K562 (cell line): Measurements from ENCODE around the gene TMEM167B. TPM values are rescaled to one million over a fixed set of nuclear protein-coding genes. Genes with fewer than 3 reads are reported as not detected.

Experiments used
- CCNT2 ChIP-seq: IDR thresholded peaks from 2 replicates; pipeline ENCODE4 v1.6.1; 2011; ENCODE audit warnings: borderline replicate concordance, low read depth, mild to moderate bottlenecking, moderate library complexity, mixed read lengths, low read length; ENCODE audit not compliant: insufficient read length; ENCODE audit errors: extremely low read depth
- CEBPB ChIP-seq: fragments of 450-650 bp; IDR thresholded peaks from 2 replicates; pipeline ENCODE4 v1.6.1; 2016; ENCODE audit warnings: missing genetic modification characterization, missing compliant biosample characterization
- CTBP1 ChIP-seq: fragments of 450-650 bp; IDR thresholded peaks from 2 replicates; pipeline ENCODE4 v1.6.1; 2016; ENCODE audit warnings: borderline replicate concordance
- EP400 ChIP-seq: fragments of 450-650 bp; IDR thresholded peaks from 2 replicates; pipeline ENCODE4 v1.6.1; 2017; ENCODE audit warnings: antibody characterized with exemption, mild to moderate bottlenecking, moderate library complexity
- FOXJ3 ChIP-seq: sonication (generic); formaldehyde crosslinking; IDR thresholded peaks from 2 replicates; pipeline ENCODE4 v1.4.0; 2020; ENCODE audit warnings: mild to moderate bottlenecking, missing genetic modification reagents
- GABPA ChIP-seq: fragments of 200-800 bp; sonication (Bioruptor generic); conservative IDR thresholded peaks from 2 replicates; pipeline ENCODE4 v1.6.1; 2016; ENCODE audit warnings: low read depth, missing genetic modification characterization, missing compliant biosample characterization
- GATAD2A ChIP-seq: fragments of 450-650 bp; IDR thresholded peaks from 2 replicates; pipeline ENCODE4 v1.6.1; 2017
- HCFC1 ChIP-seq: IDR thresholded peaks from 2 replicates; pipeline ENCODE4 v1.6.1; 2012; ENCODE audit warnings: low read depth, low read length, improper control_type of control experiment
- HDAC1 ChIP-seq, 2 experiments: fragments of 450-650 bp; IDR thresholded peaks; 2 replicates each; pipeline ENCODE4 v1.6.1; 2016 to 2017; ENCODE audit warnings: inconsistent platforms in 1 of 2, mild to moderate bottlenecking in 1 of 2, moderate library complexity in 1 of 2
- ILF3 ChIP-seq: fragments of 450-650 bp; IDR thresholded peaks from 2 replicates; pipeline ENCODE4 v1.6.1; 2018; ENCODE audit warnings: antibody characterized with exemption, mild to moderate bottlenecking, moderate library complexity, borderline replicate concordance
- IRF2 ChIP-seq: sonication (generic); formaldehyde crosslinking; IDR thresholded peaks from 2 replicates; pipeline ENCODE4 v1.8.1; 2022; ENCODE audit warnings: mild to moderate bottlenecking, missing genetic modification reagents
- NCOA1 ChIP-seq: fragments of 450-650 bp; IDR thresholded peaks from 2 replicates; pipeline ENCODE4 v1.6.1; 2016; ENCODE audit warnings: low read depth
- NUFIP1 ChIP-seq: fragments of 450-650 bp; IDR thresholded peaks from 2 replicates; pipeline ENCODE4 v1.6.1; 2018; ENCODE audit not compliant: partially characterized antibody
- PHF8 ChIP-seq: fragments of 200-600 bp; sonication (generic); IDR thresholded peaks from 2 replicates; pipeline ENCODE4 v1.6.1; 2012; ENCODE audit warnings: mixed run types, mild to moderate bottlenecking, inconsistent platforms, low read length, moderate library complexity, borderline replicate concordance
- PTRF ChIP-seq: fragments of 450-650 bp; IDR thresholded peaks from 2 replicates; pipeline ENCODE4 v1.6.1; 2016; ENCODE audit warnings: mild to moderate bottlenecking, missing genetic modification characterization, missing compliant biosample characterization
- RBM34 ChIP-seq: fragments of 200-400 bp; formaldehyde crosslinking; IDR thresholded peaks from 2 replicates; pipeline ENCODE4 v1.6.1; 2018; ENCODE audit warnings: low read length, borderline replicate concordance; ENCODE audit not compliant: insufficient read depth
- RFX1 ChIP-seq: fragments of 450-650 bp; IDR thresholded peaks from 2 replicates; pipeline ENCODE4 v1.6.1; 2016; ENCODE audit warnings: mild to moderate bottlenecking, moderate library complexity
- SMAD3 ChIP-seq: fragments of 450-650 bp; formaldehyde crosslinking; conservative IDR thresholded peaks from 2 replicates; pipeline ENCODE4 v1.4.0; 2020; ENCODE audit warnings: mild to moderate bottlenecking
- ZNF695 ChIP-seq: fragments of 450-650 bp; formaldehyde crosslinking; IDR thresholded peaks from 2 replicates; pipeline ENCODE4 v1.4.0; 2020; ENCODE audit warnings: mild to moderate bottlenecking, moderate library complexity
- ZSCAN29 ChIP-seq: fragments of 450-650 bp; IDR thresholded peaks from 2 replicates; pipeline ENCODE4 v1.6.1; 2017
- polyA plus RNA-seq, 8 experiments: library from polyadenylated mRNA; depleted of rRNA in 4 of 8; stranded (reverse) in 5 of 8; unstranded in 3 of 8; fragments of >200 nt; fragmentation: Nextera tagmentation in 2 of 8; fragmentation: Illumina TruSeq in 1 of 8; extraction: Ambion mirVana in 2 of 8; extraction: Trizol in 1 of 8; gene quantifications; 2 replicates each; pipeline versions ENCODE4 v1.2.1 to v1.2.3, GENCODE V29; 2011 to 2014; ENCODE audit warnings: inconsistent platforms in 1 of 8, missing spikeins in 1 of 8
- total RNA-seq, 7 experiments: library from RNA; depleted of rRNA in 6 of 7; stranded (reverse); fragments of >200 nt in 6 of 7; fragmentation: Illumina TruSeq in 2 of 7; extraction: Trizol in 2 of 7; gene quantifications; 2 replicates each; pipeline versions ENCODE4 v1.2.1 to v1.2.3, GENCODE V29; 2011 to 2021; ENCODE audit warnings: low replicate concordance in 1 of 7
- TF ChIP-seq, protein P1 (sequence below): fragments of 250-450 bp; sonication (Bioruptor Pico); IDR thresholded peaks from 2 replicates; pipeline ENCODE4 v1.8.0; 2021; ENCODE audit warnings: borderline replicate concordance, mild to moderate bottlenecking, moderate library complexity; ENCODE audit not compliant: poor library complexity, severe bottlenecking
- TF ChIP-seq, protein P2 (sequence below), 2 experiments: fragments of 250-450 bp in 1 of 2; fragments of 450-650 bp in 1 of 2; sonication (Bioruptor Pico) in 1 of 2; IDR thresholded peaks; 2 replicates each; pipeline versions ENCODE4 v1.6.1 to v1.8.0; 2016 to 2021; ENCODE audit warnings: mild to moderate bottlenecking in 2 of 2, moderate library complexity in 2 of 2, missing compliant biosample characterization in 1 of 2, missing genetic modification characterization in 1 of 2
- TF ChIP-seq, protein P3 (sequence below): fragments of 250-450 bp; sonication (Bioruptor Pico); IDR thresholded peaks from 2 replicates; pipeline ENCODE4 v1.8.0; 2022; ENCODE audit warnings: moderate library complexity, mild to moderate bottlenecking, inconsistent platforms
- TF ChIP-seq, protein P4 (sequence below): fragments of 450-650 bp; IDR thresholded peaks from 2 replicates; pipeline ENCODE4 v1.6.1; 2016
- TF ChIP-seq, protein P5 (sequence below): fragments of 250-450 bp; sonication (Bioruptor Pico); IDR thresholded peaks from 2 replicates; pipeline ENCODE4 v1.8.0; 2022; ENCODE audit warnings: inconsistent platforms

Gene TMEM167B
- total and polyA plus RNA-seq, 9 of the 15 experiments (the other 6 are each of a cell fraction or from before 2014, with no cell fraction given): 17.2 to 36.4 (median 32.2) TPM

DNA sequence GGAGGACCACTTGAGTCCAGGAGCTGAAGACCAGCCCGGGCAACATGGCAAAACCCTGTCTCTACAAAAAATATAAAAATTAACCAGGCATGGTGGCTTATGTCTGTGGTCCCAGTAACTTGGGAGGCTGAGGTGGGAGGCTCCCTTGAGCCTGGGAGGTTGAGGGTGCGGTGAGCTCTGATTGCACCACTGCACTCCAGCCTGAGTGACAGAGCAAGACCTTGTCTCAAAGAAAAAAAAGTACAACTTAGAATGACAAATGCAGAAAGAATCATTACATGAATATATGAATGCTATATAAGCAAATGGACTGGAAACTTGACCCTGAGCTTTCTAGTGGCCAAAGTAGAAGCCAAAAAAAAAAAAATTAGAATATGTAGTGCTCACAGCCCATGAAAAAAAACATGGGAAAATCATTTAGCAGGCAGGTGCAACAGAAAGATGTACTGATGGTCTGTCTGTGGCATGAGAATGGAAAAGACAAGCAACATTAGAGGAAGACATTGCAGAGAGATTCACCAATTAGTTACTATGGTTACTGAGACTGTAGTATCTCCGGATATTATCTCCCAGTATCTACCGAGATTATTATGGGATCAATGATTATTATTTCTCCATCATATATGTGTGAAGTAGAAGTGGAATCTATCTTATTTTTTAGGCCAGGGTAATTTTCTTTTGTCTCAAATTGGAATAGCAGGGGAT, 42.6 kb downstream of the TMEM167B start (continued):
- TF ChIP-seq RBM34: no peak
- no peak for TF ChIP-seq HCFC1
- TF ChIP-seq, protein P1, sequence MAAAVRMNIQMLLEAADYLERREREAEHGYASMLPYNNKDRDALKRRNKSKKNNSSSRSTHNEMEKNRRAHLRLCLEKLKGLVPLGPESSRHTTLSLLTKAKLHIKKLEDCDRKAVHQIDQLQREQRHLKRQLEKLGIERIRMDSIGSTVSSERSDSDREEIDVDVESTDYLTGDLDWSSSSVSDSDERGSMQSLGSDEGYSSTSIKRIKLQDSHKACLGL (CRISPR knock-in tag): no peak
- no peak for TF ChIP-seq FOXJ3
- TF ChIP-seq ZSCAN29: no peak
- no peak for TF ChIP-seq NUFIP1
- TF ChIP-seq EP400: no peak
- TF ChIP-seq HDAC1 (IDR thresholded peaks at IDR 0.05): 0 out of 4 replicates have a peak, but pooled peaks of 1 of the 2 experiments have one; percentile 5
- no peak for TF ChIP-seq GATAD2A
- TF ChIP-seq SMAD3 (CRISPR knock-in tag): no peak
- peak; percentile 44; the same call in 1 of the 2 replicates for TF ChIP-seq CEBPB (tag)
- TF ChIP-seq CCNT2: no peak
- TF ChIP-seq GABPA: no peak
- TF ChIP-seq, protein P2, sequence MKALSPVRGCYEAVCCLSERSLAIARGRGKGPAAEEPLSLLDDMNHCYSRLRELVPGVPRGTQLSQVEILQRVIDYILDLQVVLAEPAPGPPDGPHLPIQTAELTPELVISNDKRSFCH (CRISPR knock-in tag; IDR thresholded peaks at IDR 0.05): no peak
- TF ChIP-seq, protein P2 (tag; IDR thresholded peaks at IDR 0.05): no peak
- peak; percentile 83 for TF ChIP-seq RFX1
- no peak for TF ChIP-seq IRF2 (CRISPR knock-in tag)
- TF ChIP-seq, protein P3, sequence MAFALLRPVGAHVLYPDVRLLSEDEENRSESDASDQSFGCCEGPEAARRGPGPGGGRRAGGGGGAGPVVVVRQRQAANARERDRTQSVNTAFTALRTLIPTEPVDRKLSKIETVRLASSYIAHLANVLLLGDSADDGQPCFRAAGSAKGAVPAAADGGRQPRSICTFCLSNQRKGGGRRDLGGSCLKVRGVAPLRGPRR (CRISPR knock-in tag): no peak
- TF ChIP-seq ILF3: no peak
- TF ChIP-seq CTBP1: no peak
- no peak for TF ChIP-seq NCOA1
- TF ChIP-seq, protein P4, sequence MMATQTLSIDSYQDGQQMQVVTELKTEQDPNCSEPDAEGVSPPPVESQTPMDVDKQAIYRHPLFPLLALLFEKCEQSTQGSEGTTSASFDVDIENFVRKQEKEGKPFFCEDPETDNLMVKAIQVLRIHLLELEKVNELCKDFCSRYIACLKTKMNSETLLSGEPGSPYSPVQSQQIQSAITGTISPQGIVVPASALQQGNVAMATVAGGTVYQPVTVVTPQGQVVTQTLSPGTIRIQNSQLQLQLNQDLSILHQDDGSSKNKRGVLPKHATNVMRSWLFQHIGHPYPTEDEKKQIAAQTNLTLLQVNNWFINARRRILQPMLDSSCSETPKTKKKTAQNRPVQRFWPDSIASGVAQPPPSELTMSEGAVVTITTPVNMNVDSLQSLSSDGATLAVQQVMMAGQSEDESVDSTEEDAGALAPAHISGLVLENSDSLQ: peak; percentile 83
- no peak for TF ChIP-seq PHF8
- TF ChIP-seq, protein P5, sequence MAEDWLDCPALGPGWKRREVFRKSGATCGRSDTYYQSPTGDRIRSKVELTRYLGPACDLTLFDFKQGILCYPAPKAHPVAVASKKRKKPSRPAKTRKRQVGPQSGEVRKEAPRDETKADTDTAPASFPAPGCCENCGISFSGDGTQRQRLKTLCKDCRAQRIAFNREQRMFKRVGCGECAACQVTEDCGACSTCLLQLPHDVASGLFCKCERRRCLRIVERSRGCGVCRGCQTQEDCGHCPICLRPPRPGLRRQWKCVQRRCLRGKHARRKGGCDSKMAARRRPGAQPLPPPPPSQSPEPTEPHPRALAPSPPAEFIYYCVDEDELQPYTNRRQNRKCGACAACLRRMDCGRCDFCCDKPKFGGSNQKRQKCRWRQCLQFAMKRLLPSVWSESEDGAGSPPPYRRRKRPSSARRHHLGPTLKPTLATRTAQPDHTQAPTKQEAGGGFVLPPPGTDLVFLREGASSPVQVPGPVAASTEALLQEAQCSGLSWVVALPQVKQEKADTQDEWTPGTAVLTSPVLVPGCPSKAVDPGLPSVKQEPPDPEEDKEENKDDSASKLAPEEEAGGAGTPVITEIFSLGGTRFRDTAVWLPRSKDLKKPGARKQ (CRISPR knock-in tag): no peak
- no peak for TF ChIP-seq PTRF (tag)
- TF ChIP-seq ZNF695 (CRISPR knock-in tag): no peak
